SK-N-SH (cell line): ENCODE measurements around the gene RASAL3. TPM values are rescaled to one million over a fixed set of nuclear protein-coding genes. Genes with fewer than 3 reads are reported as not detected.
A peak's percentile ranks its signal among the peaks of the same experiment; 100 is the strongest.

ENCODE experiments used
- CTCF ChIA-PET: fragments of 300-600, 350-600 bp; formaldehyde crosslinking; extraction: SDS; loops from one replicate; lab custom pipeline; 2021; lab: Yijun Ruan, JAX
- POLR2A ChIA-PET: fragments of 350-600 bp; sonication (Branson Sonifier 250); formaldehyde crosslinking; extraction: SDS; loops from one replicate; lab custom pipeline; 2020; ENCODE audit warnings: antibody characterized with exemption, inconsistent platforms; lab: Yijun Ruan, JAX
- DNase-seq: peaks from one replicate; pipeline ENCODE4 v3.0.0; 2012
- H2AFZ ChIP-seq: fragments of 200-600 bp; sonication (generic); 2 replicates; pipeline ENCODE4 v1.8.1; 2016; ENCODE audit warnings: antibody characterized with exemption, mild to moderate bottlenecking, low read depth
- H3F3A ChIP-seq: fragments of 200-600 bp; sonication (generic); replicated peaks from 2 replicates; pipeline ENCODE3; 2016; ENCODE audit warnings: antibody characterized with exemption, mild to moderate bottlenecking; ENCODE audit not compliant: insufficient read depth
- H3K27ac ChIP-seq, 2 experiments: fragments of 200-500 bp in 1 of 2; fragments of 200-600 bp in 1 of 2; sonication (Bioruptor generic) in 1 of 2; sonication (generic), shearing (Covaris generic) in 1 of 2; 2 replicates each; pipeline versions ENCODE4 v1.5.1 to v1.6.1; 2014 to 2016; ENCODE audit warnings: low read depth in 2 of 2, inconsistent platforms in 1 of 2, low read length in 1 of 2, mild to moderate bottlenecking in 1 of 2, mixed read lengths in 1 of 2
- H3K27me3 ChIP-seq: fragments of 200-600 bp; sonication (generic), shearing (Covaris generic); 2 replicates; pipeline ENCODE4 v1.6.1; 2016; ENCODE audit warnings: mixed run types; ENCODE audit not compliant: insufficient read depth
- H3K36me3 ChIP-seq, 2 experiments: fragments of 200-500 bp in 1 of 2; fragments of 200-600 bp in 1 of 2; sonication (Bioruptor generic) in 1 of 2; sonication (generic) in 1 of 2; replicated peaks in 1 of 2; 2 replicates each; pipeline versions ENCODE3 to v1.5.1; 2014 to 2016; ENCODE audit warnings: low read length in 1 of 2, mild to moderate bottlenecking in 1 of 2; ENCODE audit not compliant: insufficient read depth in 2 of 2, control insufficient read depth in 1 of 2
- H3K4me1 ChIP-seq, 2 experiments: fragments of 200-500 bp in 1 of 2; fragments of 200-600 bp in 1 of 2; sonication (Bioruptor generic) in 1 of 2; sonication (generic), shearing (Covaris generic) in 1 of 2; 2 replicates each; pipeline versions ENCODE4 v1.5.1 to v1.6.1; 2014 to 2016; ENCODE audit warnings: low read depth in 1 of 2, low read length in 1 of 2, mixed run types in 1 of 2; ENCODE audit not compliant: insufficient read depth in 2 of 2, control insufficient read depth in 1 of 2
- H3K4me2 ChIP-seq: fragments of 200-600 bp; sonication (generic), shearing (Covaris generic); 2 replicates; pipeline ENCODE4 v1.6.1; 2017; ENCODE audit warnings: mixed run types
- H3K4me3 ChIP-seq, 2 experiments: fragments of 200-500 bp in 1 of 2; fragments of 200-600 bp in 1 of 2; sonication (Bioruptor generic) in 1 of 2; sonication (generic), shearing (Covaris generic) in 1 of 2; 2 replicates each; pipeline versions ENCODE4 v1.5.1 to v1.8.1; 2014 to 2016; ENCODE audit warnings: low read depth in 2 of 2, inconsistent platforms in 1 of 2, low read length in 1 of 2, mild to moderate bottlenecking in 1 of 2, mixed read lengths in 1 of 2, moderate library complexity in 1 of 2
- H3K79me2 ChIP-seq: fragments of 200-600 bp; sonication (generic); 2 replicates; pipeline ENCODE4 v1.8.1; 2017; ENCODE audit warnings: mild to moderate bottlenecking; ENCODE audit not compliant: insufficient read depth
- H3K9ac ChIP-seq: fragments of 200-600 bp; sonication (generic); 2 replicates; pipeline ENCODE4 v1.6.1; 2017; ENCODE audit warnings: mixed run types
- H3K9me2 ChIP-seq: fragments of 200-600 bp; sonication (generic); 2 replicates; pipeline ENCODE4 v1.6.1; 2017; ENCODE audit warnings: mixed run types
- H3K9me3 ChIP-seq: fragments of 200-600 bp; sonication (generic); 2 replicates; pipeline ENCODE4 v1.6.1; 2017; ENCODE audit warnings: mixed run types, mild to moderate bottlenecking, moderate library complexity
- H4K20me1 ChIP-seq: fragments of 200-600 bp; sonication (generic); 2 replicates; pipeline ENCODE4 v1.6.1; 2017; ENCODE audit warnings: mild to moderate bottlenecking, mixed run types; ENCODE audit not compliant: insufficient read depth
- CHD2 ChIP-seq: fragments of 150-350 bp; IDR thresholded peaks from 2 replicates; pipeline ENCODE4 v1.6.1; 2018; ENCODE audit warnings: low read length; ENCODE audit not compliant: partially characterized antibody
- EP300 ChIP-seq, 2 experiments: IDR thresholded peaks; 2 replicates each; pipeline versions ENCODE4 v1.4.0 to v1.6.1; 2012; ENCODE audit warnings: borderline replicate concordance in 1 of 2, low read depth in 1 of 2, low read length in 1 of 2
- EZH2phosphoT487 ChIP-seq: fragments of 200-600 bp; sonication (generic); IDR thresholded peaks from 2 replicates; pipeline ENCODE4 v1.6.1; 2017; ENCODE audit warnings: low read depth, mixed run types, mild to moderate bottlenecking, antibody characterized with exemption, moderate library complexity, borderline replicate concordance
- FOSL2 ChIP-seq: IDR thresholded peaks from 2 replicates; pipeline ENCODE4 v1.4.0; 2012; ENCODE audit warnings: low read depth, mild to moderate bottlenecking, moderate library complexity, borderline replicate concordance
- FOXM1 ChIP-seq: IDR thresholded peaks from 2 replicates; pipeline ENCODE4 v1.4.0; 2012; ENCODE audit warnings: low read depth, mild to moderate bottlenecking
- GABPA ChIP-seq: IDR thresholded peaks from 2 replicates; pipeline ENCODE4 v1.4.0; 2012; ENCODE audit warnings: low read depth, mild to moderate bottlenecking
- GATA2 ChIP-seq: sonication (generic); formaldehyde crosslinking; IDR thresholded peaks from 2 replicates; pipeline ENCODE4 v1.5.0; 2020; ENCODE audit warnings: mild to moderate bottlenecking, missing genetic modification reagents
- JUND ChIP-seq: IDR thresholded peaks from 2 replicates; pipeline ENCODE4 v1.4.0; 2012
- NRF1 ChIP-seq: IDR thresholded peaks from 2 replicates; pipeline ENCODE4 v1.6.1; 2012; ENCODE audit warnings: low read depth, mild to moderate bottlenecking, low read length
- POLR2AphosphoS5 ChIP-seq: IDR thresholded peaks from 2 replicates; pipeline ENCODE4 v1.6.1; 2012; ENCODE audit warnings: low read depth, low read length
- RAD21 ChIP-seq: IDR thresholded peaks from 2 replicates; pipeline ENCODE4 v1.6.1; 2012; ENCODE audit warnings: mild to moderate bottlenecking, low read length
- RCOR1 ChIP-seq: fragments of 150-350 bp; IDR thresholded peaks from 2 replicates; pipeline ENCODE4 v1.6.1; 2017; ENCODE audit warnings: antibody characterized with exemption, low read length
- RXRA ChIP-seq: IDR thresholded peaks from 2 replicates; pipeline ENCODE4 v1.4.0; 2012; ENCODE audit warnings: low read depth, mild to moderate bottlenecking, borderline replicate concordance
- TAF1 ChIP-seq: IDR thresholded peaks from 2 replicates; pipeline ENCODE4 v1.6.1; 2012; ENCODE audit warnings: low read depth, mild to moderate bottlenecking, low read length, moderate library complexity, borderline replicate concordance
- TEAD4 ChIP-seq: IDR thresholded peaks from 2 replicates; pipeline ENCODE4 v1.4.0; 2012; ENCODE audit warnings: mild to moderate bottlenecking, borderline replicate concordance; ENCODE audit not compliant: insufficient read depth
- YY1 ChIP-seq: IDR thresholded peaks from 2 replicates; pipeline ENCODE4 v1.4.0; 2012; ENCODE audit warnings: low read depth, mild to moderate bottlenecking
- WGBS: methylation state at CpG from one replicate; pipeline ENCODE4 v1.1.6; 2017; ENCODE audit warnings: low lambda C conversion rate; 5-methylcytosine and 5-hydroxymethylcytosine counted together
- polyA plus RNA-seq, 3 experiments: library from polyadenylated mRNA; depleted of rRNA; stranded (reverse); fragments of >200 nt; gene quantifications; 2 replicates each; pipeline ENCODE4 v1.2.3, GENCODE V29; 2012
- TF ChIP-seq, protein P1 (sequence below): fragments of 150-350 bp; IDR thresholded peaks from 2 replicates; pipeline ENCODE4 v1.6.1; 2017; ENCODE audit warnings: antibody characterized with exemption, low read length, low read depth, borderline replicate concordance
- TF ChIP-seq, protein P2 (sequence below): IDR thresholded peaks from 2 replicates; pipeline ENCODE4 v1.4.0; 2012; ENCODE audit warnings: low read depth
- TF ChIP-seq, protein P3 (sequence below): fragments of 150-350 bp; IDR thresholded peaks from 2 replicates; pipeline ENCODE4 v1.6.1; 2016; ENCODE audit warnings: mild to moderate bottlenecking, low read depth, low read length
- TF ChIP-seq, protein P4 (sequence below): IDR thresholded peaks from 2 replicates; pipeline ENCODE4 v1.4.0; 2012; ENCODE audit warnings: low read depth, borderline replicate concordance

Gene RASAL3
- polyA plus RNA-seq, 1 of the 3 experiments (the other 2 are of a cell fraction), result 0.02 TPM

DNA sequence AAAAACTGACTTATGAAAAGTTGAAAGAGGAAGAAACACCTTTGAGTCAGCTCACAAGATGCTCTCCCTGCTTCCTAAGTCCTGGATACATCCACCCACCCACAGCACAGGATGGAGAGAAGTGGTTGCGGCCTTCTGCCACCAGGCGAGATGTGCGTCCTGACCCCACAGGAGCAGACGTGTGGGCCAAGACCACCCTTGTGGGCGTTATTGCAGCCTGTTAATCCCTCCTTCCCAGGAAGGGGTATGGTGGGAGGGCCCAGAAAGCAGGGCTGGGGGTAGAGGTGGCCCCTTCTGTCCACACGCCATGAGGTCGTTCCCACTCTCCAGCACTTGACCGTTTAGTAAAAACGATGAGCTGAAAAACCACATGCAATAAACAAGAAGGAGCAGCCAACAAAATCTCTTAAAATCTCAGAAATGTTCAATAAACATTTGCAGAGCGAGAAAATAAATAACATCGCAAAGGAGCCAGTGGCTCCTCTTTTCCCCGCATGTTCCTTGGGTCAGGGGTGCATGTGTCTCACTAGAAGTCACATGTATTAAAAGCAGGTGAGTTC is 43.1 kb downstream of the RASAL3 start:
- ChIA-PET CTCF (interaction anchor here (0.8 to 1.9 kb wide), 7 partner anchors 12 to 244 kb away, joined by 3 to 9 read pairs (median 3); no protein-coding TSS in a partner anchor), POLR2A (interaction anchor here (1.2 to 1.8 kb wide), 4 partner anchors 12 to 134 kb away, joined by 4 to 8 read pairs (median 4); partner anchors contain the start of gene AKAP8)
- no peaks in the 10 kb centered on the region for H3K9me2 ChIP-seq
- H3K36me3 ChIP-seq, result peaks cover 33 to 39% of the 10 kb centered on the region in 2 experiments
- no peak for DNase-seq
- no peak overlapping the region for H3K4me2 ChIP-seq
- no peak overlapping the region for H3K4me3 ChIP-seq
- H3K79me2 ChIP-seq, result peaks cover 26% of the 10 kb centered on the region
- no peaks in the 10 kb centered on the region for H3K9me3 ChIP-seq
- no peak overlapping the region for H2AFZ ChIP-seq
- H3K27me3 ChIP-seq, result no peaks in the 10 kb centered on the region
- WGBS, result 86% methylated on average over 12 of the region's 12 CpGs
- no peak for TF ChIP-seq NRF1
- TF ChIP-seq FOXM1, result no peak
- TF ChIP-seq, protein P1, sequence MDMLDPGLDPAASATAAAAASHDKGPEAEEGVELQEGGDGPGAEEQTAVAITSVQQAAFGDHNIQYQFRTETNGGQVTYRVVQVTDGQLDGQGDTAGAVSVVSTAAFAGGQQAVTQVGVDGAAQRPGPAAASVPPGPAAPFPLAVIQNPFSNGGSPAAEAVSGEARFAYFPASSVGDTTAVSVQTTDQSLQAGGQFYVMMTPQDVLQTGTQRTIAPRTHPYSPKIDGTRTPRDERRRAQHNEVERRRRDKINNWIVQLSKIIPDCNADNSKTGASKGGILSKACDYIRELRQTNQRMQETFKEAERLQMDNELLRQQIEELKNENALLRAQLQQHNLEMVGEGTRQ, result no peak
- TF ChIP-seq, protein P2, sequence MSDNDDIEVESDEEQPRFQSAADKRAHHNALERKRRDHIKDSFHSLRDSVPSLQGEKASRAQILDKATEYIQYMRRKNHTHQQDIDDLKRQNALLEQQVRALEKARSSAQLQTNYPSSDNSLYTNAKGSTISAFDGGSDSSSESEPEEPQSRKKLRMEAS, result no peak
- TF ChIP-seq, protein P3, sequence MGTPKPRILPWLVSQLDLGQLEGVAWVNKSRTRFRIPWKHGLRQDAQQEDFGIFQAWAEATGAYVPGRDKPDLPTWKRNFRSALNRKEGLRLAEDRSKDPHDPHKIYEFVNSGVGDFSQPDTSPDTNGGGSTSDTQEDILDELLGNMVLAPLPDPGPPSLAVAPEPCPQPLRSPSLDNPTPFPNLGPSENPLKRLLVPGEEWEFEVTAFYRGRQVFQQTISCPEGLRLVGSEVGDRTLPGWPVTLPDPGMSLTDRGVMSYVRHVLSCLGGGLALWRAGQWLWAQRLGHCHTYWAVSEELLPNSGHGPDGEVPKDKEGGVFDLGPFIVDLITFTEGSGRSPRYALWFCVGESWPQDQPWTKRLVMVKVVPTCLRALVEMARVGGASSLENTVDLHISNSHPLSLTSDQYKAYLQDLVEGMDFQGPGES, result no peak
- TF ChIP-seq TAF1, result no peak
- TF ChIP-seq GABPA, result no peak
- TF ChIP-seq EZH2phosphoT487, result no peak
- no peak overlapping the region for H3K9ac ChIP-seq
- peaks cover 10% of the 10 kb centered on the region for H3F3A ChIP-seq
- peaks cover 16% of the 10 kb centered on the region for H4K20me1 ChIP-seq
- H3K27ac ChIP-seq, result peak overlapping the region in 1 of 2 experiments; percentile 94; a peak in 2 of 4 replicates
- H3K4me1 ChIP-seq, result peaks cover 10 to 42% of the 10 kb centered on the region in 2 experiments; a peak in 3 of 4 replicates

DNA sequence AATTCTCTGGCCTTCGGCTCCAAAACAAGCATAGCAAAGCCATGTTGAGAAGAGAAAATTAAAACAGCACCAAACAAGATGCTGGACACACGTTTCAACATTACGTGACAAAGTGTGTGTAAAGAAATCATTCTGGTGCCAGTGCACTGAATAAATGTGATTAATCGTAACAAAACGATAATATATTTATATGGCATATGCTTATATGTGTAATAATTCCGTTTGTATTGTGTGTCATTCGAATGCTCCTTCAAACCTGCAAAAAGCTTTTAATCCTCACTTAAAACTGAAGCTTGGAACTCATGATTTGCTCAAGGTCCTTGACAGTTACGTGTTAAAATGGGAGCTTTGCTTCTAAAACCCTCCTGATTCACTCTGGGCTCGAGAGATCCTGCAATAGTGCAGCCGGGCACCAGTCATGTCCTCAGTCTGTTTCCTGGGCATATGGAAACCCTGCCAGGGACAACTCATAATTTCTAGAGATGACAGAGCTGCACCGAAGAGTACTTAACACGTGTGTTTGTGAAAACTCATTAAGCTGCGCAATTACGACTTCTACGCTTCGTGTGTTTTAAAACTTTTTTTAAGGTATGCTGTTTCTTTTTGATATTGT is 44.8 kb downstream of the RASAL3 start:
- peaks cover 10 to 42% of the 10 kb centered on the region in 2 experiments; a peak in 3 of 4 replicates for H3K4me1 ChIP-seq
- H3K27me3 ChIP-seq, result no peaks in the 10 kb centered on the region
- peaks cover 32% of the 10 kb centered on the region for H4K20me1 ChIP-seq
- H3K4me3 ChIP-seq, result peak overlapping the region; percentile 58 to 94
- H3K27ac ChIP-seq, result peak overlapping the region; percentile 25 to 74; a peak in 3 of 4 replicates
- H2AFZ ChIP-seq, result peak overlapping the region; percentile 54; the same call in 1 of the 2 replicates
- CTCF ChIA-PET, result interaction anchor here (0.8 to 3.1 kb wide), 25 partner anchors 10 to 295 kb away, joined by 3 to 19 read pairs (median 4); partner anchors contain the start of gene AKAP8
- peaks cover 43% of the 10 kb centered on the region for H3K79me2 ChIP-seq
- peaks cover 10% of the 10 kb centered on the region for H3F3A ChIP-seq
- peak overlapping the region; percentile 42; the same call in 1 of the 2 replicates for H3K9ac ChIP-seq
- POLR2A ChIA-PET, result interaction anchor here (0.6 to 2.2 kb wide), 12 partner anchors 8 to 413 kb away, joined by 3 to 15 read pairs (median 5); partner anchors contain the start of gene AKAP8
- H3K9me3 ChIP-seq, result no peaks in the 10 kb centered on the region
- H3K36me3 ChIP-seq, result peaks cover 25 to 40% of the 10 kb centered on the region in 2 experiments
- WGBS, result 49% methylated on average over 16 of the region's 16 CpGs
- H3K4me2 ChIP-seq, result peak overlapping the region; percentile 83
- no peaks in the 10 kb centered on the region for H3K9me2 ChIP-seq
- DNase-seq, result no peak
- TF ChIP-seq YY1 (no peak), FOXM1 (no peak), TEAD4 (no peak), POLR2AphosphoS5 (no peak), RCOR1 (no peak), RAD21 (no peak), CHD2 (no peak), GATA2 (CRISPR knock-in tag) (no peak), EP300 (IDR thresholded peaks at IDR 0.05; ENCODE audit: borderline replicate concordance in 1 of 2, low read depth in 1 of 2, low read length in 1 of 2) (no peak), JUND (no peak), RXRA (no peak), FOSL2 (no peak)
- TF ChIP-seq, protein P4, sequence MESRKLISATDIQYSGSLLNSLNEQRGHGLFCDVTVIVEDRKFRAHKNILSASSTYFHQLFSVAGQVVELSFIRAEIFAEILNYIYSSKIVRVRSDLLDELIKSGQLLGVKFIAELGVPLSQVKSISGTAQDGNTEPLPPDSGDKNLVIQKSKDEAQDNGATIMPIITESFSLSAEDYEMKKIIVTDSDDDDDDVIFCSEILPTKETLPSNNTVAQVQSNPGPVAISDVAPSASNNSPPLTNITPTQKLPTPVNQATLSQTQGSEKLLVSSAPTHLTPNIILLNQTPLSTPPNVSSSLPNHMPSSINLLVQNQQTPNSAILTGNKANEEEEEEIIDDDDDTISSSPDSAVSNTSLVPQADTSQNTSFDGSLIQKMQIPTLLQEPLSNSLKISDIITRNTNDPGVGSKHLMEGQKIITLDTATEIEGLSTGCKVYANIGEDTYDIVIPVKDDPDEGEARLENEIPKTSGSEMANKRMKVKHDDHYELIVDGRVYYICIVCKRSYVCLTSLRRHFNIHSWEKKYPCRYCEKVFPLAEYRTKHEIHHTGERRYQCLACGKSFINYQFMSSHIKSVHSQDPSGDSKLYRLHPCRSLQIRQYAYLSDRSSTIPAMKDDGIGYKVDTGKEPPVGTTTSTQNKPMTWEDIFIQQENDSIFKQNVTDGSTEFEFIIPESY, result no peak
- TF ChIP-seq, protein P2, result no peak
